ENCODE measurements around the gene TYW1B.
"Not testable (repeated sequence)": the region's sequence is repeated elsewhere in the genome, so short reads cannot be mapped to it uniquely, and the experiment has no call there.

DNA sequence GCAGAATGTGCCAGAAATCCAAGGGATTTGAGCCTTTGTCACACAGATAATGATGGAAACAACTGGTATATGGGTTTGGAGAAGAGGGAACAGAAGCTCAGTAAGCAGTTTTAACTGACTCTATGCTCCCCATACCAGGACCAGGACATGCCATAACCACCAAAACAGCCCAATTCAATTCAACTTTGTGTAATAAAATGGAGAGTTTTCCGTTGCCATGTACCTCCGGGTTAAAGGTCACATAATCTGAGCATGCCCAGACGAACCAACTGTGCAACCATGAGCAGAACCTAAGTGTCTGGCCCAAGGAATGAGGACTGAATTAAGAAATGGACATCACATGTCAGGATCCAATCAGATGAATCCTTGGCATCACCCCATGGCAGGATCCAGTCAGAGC lies 22.7 kb upstream of the TYW1B start:
- not testable (repeated sequence) for TF ChIP-seq POLR2A (IDR thresholded peaks at IDR 0.05; ENCODE audit: low read depth); POLR2AphosphoS5 (IDR thresholded peaks at IDR 0.05); EP300 (IDR thresholded peaks at IDR 0.05)
- TF ChIP-seq, protein P1, sequence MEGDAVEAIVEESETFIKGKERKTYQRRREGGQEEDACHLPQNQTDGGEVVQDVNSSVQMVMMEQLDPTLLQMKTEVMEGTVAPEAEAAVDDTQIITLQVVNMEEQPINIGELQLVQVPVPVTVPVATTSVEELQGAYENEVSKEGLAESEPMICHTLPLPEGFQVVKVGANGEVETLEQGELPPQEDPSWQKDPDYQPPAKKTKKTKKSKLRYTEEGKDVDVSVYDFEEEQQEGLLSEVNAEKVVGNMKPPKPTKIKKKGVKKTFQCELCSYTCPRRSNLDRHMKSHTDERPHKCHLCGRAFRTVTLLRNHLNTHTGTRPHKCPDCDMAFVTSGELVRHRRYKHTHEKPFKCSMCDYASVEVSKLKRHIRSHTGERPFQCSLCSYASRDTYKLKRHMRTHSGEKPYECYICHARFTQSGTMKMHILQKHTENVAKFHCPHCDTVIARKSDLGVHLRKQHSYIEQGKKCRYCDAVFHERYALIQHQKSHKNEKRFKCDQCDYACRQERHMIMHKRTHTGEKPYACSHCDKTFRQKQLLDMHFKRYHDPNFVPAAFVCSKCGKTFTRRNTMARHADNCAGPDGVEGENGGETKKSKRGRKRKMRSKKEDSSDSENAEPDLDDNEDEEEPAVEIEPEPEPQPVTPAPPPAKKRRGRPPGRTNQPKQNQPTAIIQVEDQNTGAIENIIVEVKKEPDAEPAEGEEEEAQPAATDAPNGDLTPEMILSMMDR (IDR thresholded peaks at IDR 0.05): not testable (repeated sequence)
